Measurements from ENCODE around the gene KRTAP10-6.
"Not testable (repeated sequence)": the region's sequence is repeated elsewhere in the genome, so short reads cannot be mapped to it uniquely, and the experiment has no call there.

KRTAP10-6 gene

DNA sequence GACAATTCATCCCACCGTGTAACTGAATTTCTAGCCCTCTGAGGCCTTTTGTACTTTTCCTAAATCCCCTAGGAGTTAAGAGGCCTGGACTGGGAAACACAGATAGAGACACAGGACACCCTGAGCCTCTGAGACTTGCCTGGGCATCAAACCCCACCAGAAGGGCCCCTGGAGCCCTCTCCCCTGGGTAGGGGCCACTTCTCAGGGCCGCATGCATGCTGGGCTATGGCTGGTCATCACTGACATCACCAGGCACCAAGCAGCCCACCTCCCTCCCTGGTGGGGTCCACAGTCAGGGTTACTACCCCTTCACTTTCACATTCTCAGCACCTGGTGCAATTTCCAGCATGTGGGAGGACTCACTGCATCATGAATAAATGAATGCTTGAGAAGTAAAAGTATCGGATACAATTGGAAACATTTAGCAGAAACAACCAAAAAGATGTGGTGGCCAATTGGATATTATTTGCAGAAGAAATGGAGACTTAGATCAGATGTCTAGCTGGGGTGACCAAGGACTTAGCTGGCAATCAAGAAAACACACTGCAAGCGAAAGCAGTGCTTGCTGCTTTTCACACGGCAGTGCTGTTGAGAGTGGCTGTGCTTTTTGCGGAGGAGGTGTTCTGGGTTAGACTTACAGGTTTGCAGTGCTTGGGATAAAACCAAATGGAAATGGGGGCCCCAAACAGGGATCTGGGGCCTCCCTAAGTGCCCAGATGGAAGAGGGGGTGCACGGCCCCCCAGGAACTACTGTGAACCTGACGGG lies 7.1 kb upstream of the KRTAP10-6 start:
- no peak for DNase-seq

DNA sequence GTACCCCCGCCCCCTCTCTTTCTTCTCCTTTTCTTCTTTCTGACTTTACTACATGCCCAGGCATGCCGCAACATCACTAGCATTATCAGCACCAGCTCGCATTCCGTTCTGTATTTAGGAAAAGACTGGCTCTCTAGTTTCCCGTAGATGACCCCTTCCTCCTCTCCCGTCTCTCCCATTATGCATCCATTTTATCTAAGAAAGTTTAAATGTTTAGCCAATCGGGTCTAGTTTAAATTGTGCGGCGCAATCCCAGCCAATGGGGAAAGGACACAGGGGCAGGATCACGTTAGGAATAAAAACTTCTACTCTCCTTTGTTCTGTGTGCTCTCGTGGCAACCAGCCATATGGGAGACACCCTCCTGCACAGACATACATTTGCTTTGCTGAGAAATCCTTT lies 5.8 kb upstream of the KRTAP10-6 start:
- DNase-seq = no peak

DNA sequence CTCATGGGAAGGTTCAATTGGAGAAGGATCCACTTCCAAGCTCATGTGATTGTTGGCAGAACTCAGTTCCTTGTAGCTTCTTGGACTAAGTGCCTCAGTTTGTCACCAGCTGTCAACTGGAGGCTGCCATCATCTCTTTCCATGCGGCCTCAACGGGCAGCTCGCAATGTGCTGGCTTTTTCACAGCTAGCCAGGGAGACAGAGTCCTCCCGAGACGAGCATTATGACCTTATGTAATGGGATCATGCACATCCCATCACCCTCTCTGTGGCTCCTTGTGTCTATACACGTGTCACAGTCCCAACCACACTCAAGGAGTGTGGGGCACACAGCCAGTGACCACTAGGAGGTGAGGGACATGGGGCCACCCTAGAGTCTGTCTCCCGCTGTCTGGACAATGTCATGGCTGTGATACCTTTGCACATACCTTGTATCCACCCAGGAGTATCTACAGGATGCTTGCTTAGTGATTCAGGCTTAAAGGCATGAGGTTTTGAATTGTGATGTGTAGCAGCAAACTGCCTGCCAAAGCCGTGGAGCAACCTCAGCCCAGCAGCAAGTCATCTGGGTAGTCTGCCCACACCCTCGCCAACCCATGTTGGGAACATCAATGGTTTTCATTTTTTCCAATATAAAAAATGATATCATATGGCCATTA lies 3.9 kb upstream of the KRTAP10-6 start:
- DNase-seq = no peak

DNA sequence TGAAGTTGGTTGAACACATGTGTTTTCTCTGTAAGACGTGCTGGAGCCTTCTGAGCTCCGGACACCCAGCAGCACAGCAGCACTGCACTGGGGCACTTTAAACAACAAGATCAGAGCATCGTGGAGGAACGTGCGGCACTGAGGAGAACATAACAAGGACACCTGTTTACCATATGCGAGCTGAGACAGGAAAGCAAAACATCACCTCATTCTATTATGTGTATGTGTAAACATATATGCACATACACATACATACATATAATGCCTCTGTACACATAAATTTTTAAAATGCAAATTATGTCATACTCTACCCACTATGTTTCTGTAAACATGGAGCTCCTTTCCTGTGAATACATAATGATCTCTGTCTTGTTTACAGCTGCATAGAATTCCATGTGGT lies 3.2 kb upstream of the KRTAP10-6 start:
- DNase-seq = no peak

DNA sequence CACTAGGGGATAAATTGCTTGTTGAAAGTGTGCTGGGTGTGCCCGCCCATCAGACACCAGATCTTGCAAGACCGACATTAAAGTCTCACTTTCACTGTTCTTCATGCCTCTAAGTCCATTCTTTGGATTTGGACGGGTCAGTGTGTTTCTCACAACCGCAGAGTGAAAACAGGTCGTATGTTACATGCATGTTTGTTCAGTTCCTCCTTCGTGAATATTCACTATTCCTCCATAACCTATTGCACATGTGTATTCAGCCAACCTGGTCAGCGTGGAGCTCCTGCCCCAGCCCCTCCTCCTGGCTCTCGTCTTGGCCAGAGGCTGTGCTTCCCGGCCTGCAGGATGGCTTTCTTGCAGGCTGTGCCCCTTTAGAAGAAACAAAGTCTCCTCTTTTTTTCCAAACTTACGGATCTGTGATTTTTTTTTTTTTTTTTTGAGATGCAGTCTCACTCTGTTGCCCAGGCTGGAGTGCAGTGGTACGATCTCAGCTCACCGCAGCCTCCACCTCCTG lies 2.2 kb upstream of the KRTAP10-6 start:
- no peak for DNase-seq

DNA sequence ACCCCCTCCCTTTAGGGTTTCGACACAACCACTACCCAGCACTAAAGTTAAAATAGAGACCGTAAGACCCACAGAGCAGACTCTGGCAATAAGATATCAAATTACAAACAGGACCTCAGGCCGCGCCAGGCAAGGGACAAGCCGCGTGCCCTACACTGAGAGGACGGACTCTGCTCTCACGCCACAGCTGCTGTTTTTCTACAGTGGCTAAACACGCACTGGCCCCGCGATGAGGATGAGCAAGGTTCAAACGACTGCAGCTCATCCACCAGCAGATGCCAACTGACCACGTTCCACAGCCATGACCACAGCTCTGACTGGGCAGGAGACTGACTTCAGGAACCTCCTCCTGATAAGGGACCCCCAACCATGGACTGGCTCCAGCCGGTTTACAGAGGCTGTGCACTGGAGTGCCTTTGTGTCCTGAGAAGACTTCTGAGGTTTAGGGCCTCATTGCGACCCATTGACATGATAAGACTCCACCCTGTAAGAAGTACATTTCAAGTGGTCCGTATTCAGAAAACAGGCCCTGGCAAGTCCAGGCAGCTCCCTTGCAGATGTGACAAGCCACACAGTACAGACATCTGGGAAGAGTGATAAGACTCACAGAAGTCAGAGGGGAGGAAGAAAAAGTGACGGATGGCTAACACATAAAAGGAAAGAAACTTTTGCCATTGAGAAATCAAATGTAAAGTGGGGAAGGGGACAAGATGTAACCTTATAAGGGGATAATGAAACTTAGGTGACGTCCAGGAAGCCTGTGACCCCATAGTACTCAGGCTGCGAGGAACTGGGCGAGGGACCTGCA lies 1.5 kb upstream of the KRTAP10-6 start:
- DNase-seq = no peak

DNA sequence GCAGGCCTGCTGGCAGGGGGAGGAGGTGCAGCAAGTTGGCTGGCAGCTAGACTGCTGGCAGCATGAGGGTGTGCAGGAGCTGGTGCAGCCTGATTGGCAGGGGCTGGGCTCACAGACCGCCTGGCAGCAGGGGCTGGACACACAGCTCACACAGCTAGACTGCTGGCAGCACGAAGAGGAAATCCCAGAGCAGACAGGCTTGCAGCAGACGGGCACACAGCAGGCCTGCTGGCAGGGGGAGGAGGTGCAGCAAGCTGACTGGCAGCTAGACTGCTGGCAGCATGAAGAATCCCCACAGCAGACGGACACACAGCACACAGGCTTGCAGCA lies 539 bp downstream of the KRTAP10-6 start:
- peak in 1 of 14 donors; percentile 53 for DNase-seq

DNA sequence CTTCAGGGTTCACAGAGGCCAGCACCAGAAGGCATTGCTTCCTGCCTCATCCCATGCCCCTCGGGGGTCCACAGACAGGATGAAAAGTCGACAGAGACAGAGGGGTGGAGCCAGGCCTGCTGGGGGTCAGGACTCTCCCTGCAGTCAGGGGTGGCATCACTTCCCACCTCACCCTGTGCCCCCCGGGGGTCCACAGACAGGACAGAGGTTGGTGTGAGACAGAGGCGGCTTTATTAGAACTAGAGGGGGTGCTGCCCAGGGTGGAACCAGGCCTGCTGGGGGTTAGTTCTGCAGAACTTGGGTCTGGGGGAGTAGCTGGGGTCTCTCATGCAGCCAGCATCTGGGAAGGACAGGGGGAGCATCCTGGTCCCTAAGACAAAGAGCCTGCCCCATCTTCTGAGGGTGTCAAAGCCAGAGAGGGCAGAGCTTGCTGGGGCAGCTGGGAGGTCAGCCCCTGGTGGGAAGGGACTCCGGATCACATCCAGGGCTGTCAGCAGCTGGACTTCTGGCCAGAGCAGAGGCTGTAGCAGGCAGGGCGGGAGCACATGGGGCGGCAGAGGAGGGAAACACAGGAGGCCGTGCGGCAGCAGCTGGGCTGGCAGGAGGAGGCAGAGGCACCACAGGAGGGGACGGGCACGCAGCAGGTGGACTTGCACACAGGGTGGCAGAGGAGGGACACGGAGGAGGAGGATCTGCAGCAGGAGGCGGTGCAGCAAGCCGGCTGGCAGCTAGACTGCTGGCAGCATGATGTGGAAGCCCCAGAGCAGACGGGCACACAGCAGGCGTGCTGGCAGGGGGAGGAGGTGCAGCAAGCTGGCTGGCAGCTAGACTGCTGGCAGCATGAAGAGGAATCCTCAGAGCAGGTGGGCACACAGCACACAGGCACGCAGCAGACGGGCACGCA lies 1.2 kb downstream of the KRTAP10-6 start:
- DNase-seq = peak in 1 of 14 donors; percentile 53

DNA sequence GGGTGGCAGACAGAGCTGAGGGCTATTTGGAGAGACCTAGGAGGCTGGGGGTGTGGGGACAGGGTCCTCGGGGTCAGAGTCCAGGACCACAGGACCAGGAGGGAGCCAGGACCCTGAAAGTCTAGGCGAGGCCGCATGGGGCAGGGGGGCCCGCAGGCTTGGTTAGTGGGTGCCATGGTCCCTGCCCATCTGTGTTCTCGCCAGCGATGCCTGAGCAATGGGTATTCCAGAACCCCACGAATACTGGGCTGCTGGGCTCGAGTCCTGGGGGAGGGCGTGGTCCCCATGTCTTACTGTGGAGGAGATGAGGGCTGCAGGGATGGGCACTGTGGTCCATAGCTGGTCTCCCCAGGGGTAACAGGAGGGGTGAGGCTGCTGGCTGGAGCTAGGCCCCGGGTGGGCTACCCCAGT lies 2.0 kb downstream of the KRTAP10-6 start:
- no peak for DNase-seq

DNA sequence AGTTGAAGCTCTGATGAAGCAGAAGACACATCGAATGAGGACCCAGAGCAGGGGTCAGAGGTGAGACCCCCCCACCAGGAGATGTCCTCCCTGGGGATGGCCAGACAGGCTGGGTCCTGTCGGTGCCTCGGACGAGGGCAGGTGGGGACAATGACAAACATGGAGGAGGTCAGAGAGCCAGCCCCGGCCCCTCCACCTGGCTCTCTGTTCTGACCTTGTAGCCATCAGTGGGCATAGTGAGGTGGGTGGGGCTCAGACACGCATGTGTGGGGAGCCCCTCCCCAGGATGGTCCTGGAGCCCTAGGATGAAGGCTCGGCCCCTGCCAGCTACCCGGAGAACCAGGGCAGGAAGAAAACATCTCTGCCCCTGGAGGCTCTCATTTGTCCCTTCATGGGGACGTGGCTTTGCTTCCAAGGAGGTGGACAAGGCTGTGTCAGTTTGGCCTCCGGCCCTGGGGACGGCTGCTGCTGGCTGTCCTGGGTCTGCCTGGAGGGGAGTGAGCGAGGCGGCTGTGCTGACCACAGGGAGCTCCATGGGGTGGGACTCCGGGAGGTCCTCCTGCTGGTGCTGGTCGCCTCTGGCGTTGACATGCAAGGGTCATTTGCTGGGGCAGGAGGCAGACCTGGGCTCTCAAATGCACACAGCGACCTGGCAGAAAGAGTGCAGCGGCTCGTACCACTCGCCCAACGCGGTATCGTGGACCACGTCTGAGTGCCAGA lies 2.6 kb downstream of the KRTAP10-6 start:
- DNase-seq = no peak

DNA sequence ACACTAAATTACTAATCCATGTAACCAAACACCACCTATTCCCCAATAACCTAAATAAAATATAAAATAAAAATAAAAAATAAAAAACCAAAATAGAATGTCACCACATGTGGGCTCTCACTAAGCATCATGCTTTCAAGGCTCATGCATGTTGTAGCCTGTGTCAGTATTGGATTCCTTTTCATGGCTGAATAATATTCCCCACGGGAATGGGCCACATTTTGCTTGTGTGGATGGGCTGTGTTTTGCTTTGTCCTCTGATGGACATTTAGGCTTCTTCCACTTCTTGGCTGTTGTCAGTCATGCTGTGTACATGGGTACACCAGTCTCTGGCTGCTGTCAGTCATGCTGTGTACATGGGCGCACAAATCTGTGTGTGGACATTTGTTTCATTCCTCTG lies 3.2 kb downstream of the KRTAP10-6 start:
- no peak for DNase-seq

DNA sequence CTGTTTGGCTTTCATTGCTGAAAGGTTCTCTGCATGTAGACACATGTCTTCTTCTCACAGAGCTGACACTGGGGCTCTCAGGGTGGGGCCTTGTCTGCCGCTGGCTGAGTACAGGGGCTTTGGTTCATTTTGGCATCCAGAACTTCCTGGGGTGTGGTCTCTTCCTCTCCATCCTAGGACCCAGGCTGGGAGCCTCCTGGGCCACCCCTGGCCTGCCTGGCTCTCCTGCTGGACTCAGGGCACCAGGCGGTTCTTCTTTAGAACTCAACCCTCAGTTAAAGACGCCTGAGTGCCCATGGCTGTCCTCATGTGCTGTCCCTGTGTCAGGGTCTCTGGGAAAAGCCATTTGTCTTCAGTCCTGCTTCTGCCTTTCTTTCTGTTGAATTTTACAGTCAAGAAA lies 6.4 kb downstream of the KRTAP10-6 start:
- DNase-seq = no peak

DNA sequence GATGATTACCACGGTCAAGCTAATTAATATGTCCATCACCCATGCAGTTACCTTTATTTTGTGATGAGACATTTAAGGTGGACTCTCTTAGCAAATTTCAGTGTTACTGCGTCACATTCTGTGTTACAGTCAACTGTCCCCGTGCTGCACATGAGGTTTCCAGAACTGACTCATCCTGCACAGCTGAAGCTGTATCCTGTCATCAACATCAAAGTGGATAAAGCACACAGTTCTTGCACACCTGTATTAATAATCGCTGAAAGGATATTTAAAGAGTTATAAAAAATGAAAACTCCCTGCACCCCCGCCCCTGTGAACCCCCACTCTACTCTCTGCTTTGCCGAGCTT lies 8.5 kb downstream of the KRTAP10-6 start:
- DNase-seq = no peak

DNA sequence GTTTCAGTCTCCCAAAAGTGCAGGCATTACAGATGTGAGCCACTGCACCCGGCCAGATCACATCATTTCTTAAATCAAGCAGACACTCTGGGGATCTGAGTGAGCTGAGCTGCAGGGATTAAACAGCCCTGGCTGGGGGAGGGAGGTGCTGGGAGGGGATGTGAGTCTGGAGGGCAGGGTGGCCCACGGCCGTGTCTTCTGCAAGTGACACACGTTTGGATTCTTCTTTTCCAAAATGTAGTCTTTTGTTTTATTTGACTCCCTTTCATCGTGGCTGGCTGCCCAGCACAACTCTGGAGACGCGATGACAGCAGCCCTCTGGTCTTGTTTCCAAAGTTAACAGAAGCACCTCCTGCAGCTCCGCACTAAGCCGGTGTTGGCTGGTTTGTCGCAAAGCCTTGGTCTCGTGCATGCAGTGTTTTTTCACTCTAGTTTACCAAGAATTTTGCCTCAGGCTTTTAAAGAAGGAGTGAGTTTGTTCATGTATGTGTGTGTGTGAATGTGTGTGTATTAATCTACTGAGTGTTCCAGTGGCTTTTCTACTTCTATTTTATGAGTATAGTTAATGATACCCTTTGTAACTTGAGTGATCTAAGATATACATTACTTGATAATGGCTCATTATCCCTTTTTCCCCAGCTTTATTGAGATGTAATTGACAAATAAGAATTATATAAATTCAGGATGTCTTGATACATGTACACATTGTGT lies 9.1 kb downstream of the KRTAP10-6 start:
- DNase-seq = no peak

DNA sequence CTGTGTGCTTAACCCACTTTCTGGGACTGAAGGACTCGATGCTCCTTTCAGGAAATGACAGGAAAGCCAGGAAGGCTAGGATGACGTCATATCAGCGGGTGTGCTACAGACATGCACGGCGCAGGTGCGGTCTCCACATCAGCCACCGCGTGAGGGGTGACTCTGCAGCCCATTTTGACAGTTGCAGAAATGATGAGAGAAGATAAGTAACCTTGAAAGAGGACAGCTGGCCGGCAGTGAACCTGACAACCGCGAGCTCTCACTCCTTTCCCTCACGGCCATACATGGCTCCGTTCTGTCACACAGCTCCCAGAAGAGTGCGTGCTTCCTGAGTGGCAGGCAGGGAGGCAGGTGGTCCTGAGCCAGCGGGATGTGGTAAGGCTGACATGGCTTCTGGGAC lies 10.2 kb downstream of the KRTAP10-6 start:
- DNase-seq = no peak

DNA sequence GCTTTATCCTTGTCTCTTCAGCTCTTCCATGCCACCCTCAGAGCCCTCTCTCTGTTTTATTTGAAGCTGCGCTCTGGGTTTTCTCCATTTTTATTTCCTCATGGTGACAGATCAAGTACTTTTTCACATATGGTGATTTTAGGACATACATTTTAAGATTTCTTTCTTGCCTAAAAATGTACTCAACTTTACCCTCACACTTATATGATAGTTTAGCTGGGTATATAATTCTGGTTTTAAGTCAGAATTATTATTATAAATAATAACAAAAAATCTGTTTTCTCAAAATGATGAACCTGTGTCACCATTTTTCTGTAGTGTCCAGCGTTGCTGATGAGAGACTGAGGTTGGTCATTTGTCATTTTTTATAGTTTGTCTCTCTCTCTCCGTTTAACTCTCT lies 11.1 kb downstream of the KRTAP10-6 start:
- no peak for DNase-seq

DNA sequence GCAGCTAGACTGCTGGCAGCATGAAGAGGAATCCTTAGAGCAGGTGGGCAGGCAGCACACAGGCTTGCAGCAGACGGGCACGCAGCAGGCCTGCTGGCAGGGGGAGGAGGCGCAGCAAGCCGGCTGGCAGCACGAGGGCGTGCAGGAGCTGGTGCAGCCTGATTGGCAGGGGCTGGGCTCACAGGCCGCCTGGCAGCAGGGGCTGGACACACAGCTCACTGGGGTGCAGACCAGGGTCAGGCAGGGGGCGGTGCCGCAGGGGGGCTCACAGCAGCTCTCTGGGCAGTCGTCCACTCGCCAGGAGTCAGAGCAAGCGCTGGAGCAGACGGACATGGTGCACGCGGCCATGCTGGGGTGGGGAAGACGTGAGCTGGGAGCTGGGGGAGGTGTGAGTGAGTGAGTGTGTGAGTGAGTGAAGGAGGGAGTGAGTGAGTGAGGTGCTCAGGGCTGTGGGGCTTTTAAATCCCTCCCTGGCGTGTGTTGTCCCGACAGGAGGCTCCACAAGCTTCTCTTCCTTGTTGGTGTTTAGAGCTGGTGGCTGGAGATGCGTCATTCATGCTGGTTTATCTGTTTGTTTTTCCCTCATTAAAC lies 12.0 kb downstream of the KRTAP10-6 start, which contains the start of gene KRTAP10-5:
TSS of gene KRTAP10-5 (minus strand) at position 374 of the 591 bp plus-strand sequence. CDS start at position 348, 26 bp downstream.
- DNase-seq = not testable (repeated sequence)

DNA sequence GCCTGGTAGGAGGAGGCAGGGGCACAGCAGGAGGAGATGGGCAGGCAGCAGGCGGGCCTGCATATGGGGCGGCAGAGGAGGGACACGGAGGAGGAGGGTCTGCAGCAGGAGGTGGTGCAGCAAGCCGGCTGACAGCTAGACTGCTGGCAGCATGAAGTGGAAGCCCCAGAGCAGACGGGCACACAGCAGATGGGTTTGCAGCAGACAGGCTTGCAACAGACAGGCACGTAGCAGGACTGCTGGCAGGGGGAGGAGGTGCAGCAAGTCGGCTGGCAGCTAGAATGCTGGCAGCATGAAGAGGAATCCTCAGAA lies 12.5 kb downstream of the KRTAP10-6 start:
- DNase-seq = no peak

DNA sequence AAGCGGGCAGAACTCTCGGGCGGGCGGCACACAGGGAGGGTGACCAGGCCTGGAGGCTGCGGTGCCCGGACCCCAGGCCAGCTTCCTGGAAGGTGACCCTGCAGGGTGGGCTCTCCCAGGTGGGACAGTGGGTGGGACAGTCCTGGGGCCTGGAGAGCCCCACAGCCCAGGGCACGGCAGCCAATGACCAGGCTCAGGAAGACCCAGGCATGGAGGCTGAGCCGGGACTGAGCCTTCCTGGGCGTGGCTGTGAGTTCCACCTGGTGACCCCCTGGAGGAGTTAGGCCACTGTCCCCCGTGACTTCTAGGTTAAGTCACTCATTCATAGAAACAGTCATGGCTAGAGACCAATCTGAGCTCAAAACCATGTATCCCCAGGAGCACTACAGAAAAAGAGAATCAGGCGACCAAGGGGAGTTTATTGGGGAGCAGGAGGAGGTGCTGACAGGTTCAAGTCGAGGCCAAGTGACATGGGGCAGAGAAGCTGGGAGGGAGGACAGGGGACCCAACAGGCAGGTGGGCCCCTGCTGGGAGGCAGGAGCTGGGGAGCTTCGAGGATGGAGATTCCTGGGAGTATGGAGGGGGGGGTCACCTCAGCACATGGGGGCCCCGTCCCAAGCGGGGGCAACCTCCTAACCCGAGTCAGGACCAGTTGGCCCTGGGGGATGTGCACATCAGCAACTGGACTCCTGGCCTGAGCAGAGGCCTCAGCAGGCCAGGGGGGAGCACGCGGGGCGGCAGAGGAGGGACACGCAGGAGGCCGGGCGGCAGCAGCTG lies 13.1 kb downstream of the KRTAP10-6 start:
- no peak for DNase-seq
